ENCODE results near the gene TSPAN7.

The TSPAN7 gene

GRCh38 chrX:38626296-38626695 lies 65.0 kb downstream of the TSPAN7 start:
- TF ChIP-seq CTCF (IDR thresholded peaks at IDR 0.05), result no peak
- no peak for DNase-seq (ENCODE audit: low spot score)

GRCh38 chrX:38627683-38628082 lies 66.3 kb downstream of the TSPAN7 start:
- no peak for TF ChIP-seq CTCF (IDR thresholded peaks at IDR 0.05)
- H3K4me3 ChIP-seq, result no peak overlapping the region
- H3K27ac ChIP-seq, result no peak overlapping the region
- no peak for DNase-seq (ENCODE audit: low spot score)

More at GRCh38 chrX:38626296-38626695, 65.0 kb downstream of the TSPAN7 start:
- Histone ChIP-seq H3K27ac (no peak overlapping the region), H3K4me3 (no peak overlapping the region)

- no peak for TF ChIP-seq CTCF (IDR thresholded peaks at IDR 0.05)
- no peak overlapping the region for H3K4me3 ChIP-seq
- no peak for DNase-seq (ENCODE audit: low spot score)
- H3K27ac ChIP-seq, result no peak overlapping the region
Observed at GRCh38 chrX:38628587-38628986, 67.2 kb downstream of the TSPAN7 start.

GRCh38 chrX:38632516-38632915 lies 71.2 kb downstream of the TSPAN7 start:
- H3K4me3 ChIP-seq, result peak overlapping the region; percentile 14
- no peak for TF ChIP-seq CTCF (IDR thresholded peaks at IDR 0.05)
- no peak for DNase-seq (ENCODE audit: low spot score)
- H3K27ac ChIP-seq, result no peak overlapping the region

GRCh38 chrX:38634665-38635064 lies 73.3 kb downstream of the TSPAN7 start:
- DNase-seq (ENCODE audit: low spot score), result no peak
- Histone ChIP-seq H3K4me3 (no peak overlapping the region), H3K27ac (no peak overlapping the region)
- TF ChIP-seq CTCF (IDR thresholded peaks at IDR 0.05), result no peak

- H3K27ac ChIP-seq, result no peak overlapping the region
- no peak for TF ChIP-seq CTCF (IDR thresholded peaks at IDR 0.05)
- H3K4me3 ChIP-seq, result no peak overlapping the region
- no peak for DNase-seq (ENCODE audit: low spot score)
Observed at GRCh38 chrX:38636949-38637819, 75.8 kb downstream of the TSPAN7 start.

GRCh38 chrX:38638952-38639529 lies 77.7 kb downstream of the TSPAN7 start:
- Histone ChIP-seq H3K27ac (no peak overlapping the region), H3K4me3 (no peak overlapping the region)
- no peak for TF ChIP-seq CTCF (IDR thresholded peaks at IDR 0.05)
- DNase-seq (ENCODE audit: low spot score), result no peak

All from coronary artery (tissue), 2 donors.